GM12873 (cell line): ENCODE results near the gene XAB2.
A peak's percentile ranks its signal among the peaks of the same experiment; 100 is the strongest.

ENCODE experiments used
- TF ChIP-seq, protein P1 (sequence below): IDR thresholded peaks from 2 replicates; pipeline ENCODE4 v1.5.1; 2012; ENCODE audit warnings: low read depth, mild to moderate bottlenecking, moderate library complexity, low read length, control low read depth; ENCODE audit not compliant: insufficient read depth; ENCODE audit errors: missing control alignments

XAB2 gene

DNA sequence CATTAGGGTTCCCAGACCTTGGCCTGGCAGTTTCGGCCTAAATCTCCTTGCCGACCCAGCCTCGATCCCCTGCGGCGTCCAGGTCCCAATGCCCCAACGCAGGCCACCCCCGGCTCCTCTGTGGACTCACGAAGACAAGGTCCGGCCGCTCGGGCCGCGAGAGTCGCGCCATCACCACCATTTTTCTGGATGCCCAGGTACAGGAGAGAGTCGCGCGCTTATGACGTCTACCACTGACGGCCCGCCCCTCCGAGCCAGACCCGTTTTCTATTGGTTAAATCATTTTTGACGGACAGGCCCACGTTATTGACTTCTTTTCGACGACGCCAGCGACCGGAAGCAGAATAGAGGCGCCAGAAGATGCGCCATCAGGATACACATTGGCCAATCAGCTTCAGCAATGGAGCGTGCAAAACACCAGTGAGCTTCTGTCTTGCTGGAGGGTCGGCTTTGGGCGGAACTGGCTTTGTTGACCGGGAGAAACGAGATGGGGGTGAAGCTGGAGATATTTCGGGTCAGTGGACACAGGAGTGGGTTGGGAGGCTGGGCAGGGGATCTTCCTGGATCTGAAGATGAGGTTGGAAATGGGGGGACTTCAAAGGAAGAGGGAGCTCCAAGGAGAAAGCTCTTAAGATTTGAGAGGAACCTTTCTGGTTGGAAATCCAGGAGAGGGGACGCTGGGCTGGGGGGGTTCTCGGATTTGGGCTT, at the start of gene XAB2, which contains the start of gene PET100:
TSS of gene XAB2 (minus strand) at position 199 of the 708 bp plus-strand sequence. CDS start at position 181, 18 bp downstream.
TSS of gene PET100 (plus strand) at position 447 of the 708 bp plus-strand sequence. CDS start at position 488, 41 bp downstream.
- TF ChIP-seq, protein P1, sequence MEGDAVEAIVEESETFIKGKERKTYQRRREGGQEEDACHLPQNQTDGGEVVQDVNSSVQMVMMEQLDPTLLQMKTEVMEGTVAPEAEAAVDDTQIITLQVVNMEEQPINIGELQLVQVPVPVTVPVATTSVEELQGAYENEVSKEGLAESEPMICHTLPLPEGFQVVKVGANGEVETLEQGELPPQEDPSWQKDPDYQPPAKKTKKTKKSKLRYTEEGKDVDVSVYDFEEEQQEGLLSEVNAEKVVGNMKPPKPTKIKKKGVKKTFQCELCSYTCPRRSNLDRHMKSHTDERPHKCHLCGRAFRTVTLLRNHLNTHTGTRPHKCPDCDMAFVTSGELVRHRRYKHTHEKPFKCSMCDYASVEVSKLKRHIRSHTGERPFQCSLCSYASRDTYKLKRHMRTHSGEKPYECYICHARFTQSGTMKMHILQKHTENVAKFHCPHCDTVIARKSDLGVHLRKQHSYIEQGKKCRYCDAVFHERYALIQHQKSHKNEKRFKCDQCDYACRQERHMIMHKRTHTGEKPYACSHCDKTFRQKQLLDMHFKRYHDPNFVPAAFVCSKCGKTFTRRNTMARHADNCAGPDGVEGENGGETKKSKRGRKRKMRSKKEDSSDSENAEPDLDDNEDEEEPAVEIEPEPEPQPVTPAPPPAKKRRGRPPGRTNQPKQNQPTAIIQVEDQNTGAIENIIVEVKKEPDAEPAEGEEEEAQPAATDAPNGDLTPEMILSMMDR = no peak

DNA sequence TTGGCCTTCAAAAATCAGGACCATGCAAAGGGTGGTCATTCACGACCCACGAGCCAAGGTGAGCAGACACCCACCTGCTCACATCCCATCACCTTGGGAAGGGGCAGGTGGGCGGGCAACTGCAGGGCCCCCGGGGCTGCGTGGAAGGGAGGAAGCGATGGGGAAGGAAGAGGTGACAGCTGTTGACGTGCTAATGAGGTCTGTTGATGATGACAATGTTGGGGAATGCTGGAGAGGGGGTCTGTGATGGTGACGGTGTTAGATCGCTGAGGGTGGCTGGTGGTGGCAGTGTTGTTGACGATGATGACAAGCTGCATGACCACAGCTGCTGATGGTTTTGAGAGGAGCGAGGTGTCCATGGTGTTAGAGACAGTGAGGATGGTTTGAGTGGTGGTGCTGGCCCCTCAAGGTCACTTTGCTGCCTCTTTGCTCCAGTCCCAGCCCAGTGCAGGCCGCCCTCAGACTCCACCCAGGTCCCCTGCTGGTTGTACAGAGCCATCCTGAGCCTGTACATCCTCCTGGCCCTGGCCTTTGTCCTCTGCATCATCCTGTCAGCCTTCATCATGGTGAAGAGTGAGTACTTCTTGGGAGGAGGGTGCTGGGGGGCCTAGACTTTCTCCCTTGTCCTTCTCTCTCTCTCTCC, 48.4 kb upstream of the XAB2 start:
- TF ChIP-seq, protein P1 = peak; percentile 31

DNA sequence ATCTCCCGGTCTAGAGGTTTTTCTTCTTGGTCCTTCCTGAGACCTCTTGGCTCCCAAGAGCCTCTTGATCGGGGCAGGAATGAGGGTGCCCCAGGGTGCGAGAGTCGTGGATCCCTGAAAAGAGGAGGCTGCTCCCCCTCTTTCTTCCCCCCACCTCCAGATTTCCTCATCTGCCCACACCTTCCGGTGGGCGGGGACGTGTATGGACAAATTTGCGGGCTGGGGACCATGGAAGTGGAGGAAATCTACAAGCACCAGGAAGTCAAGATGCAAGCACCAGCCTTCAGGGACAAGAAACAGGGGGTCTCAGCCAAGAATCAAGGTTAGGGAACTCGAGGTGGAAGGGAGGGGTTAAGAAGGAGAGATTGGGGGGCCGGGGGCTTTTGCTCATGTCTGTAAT, 47.5 kb upstream of the XAB2 start, which contains the start of gene MCEMP1:
TSS of gene MCEMP1 (plus strand) at position 237 of the 400 bp plus-strand sequence. CDS start at position 268, 31 bp downstream.
- TF ChIP-seq, protein P1 = no peak

DNA sequence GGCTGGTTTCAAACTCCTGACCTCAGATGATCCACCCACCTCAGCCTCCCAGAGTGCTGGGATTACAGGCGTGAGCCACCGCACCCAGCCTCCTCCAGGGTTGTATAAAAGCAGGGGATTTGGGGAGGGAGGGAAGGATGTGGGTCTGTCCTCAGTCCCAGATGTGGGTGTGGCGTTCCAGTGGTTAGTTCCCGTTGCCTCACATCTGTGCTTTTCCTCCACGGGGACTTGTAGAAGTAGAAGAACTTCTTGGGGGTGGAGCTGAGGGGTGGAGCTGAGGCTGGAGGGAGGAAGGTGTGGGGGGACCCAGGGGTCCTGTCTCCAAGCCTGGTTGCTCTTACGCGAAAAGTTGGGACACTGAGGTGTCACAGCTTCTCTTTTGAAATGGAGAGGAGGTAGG, 47.0 kb upstream of the XAB2 start:
- TF ChIP-seq, protein P1 = no peak

DNA sequence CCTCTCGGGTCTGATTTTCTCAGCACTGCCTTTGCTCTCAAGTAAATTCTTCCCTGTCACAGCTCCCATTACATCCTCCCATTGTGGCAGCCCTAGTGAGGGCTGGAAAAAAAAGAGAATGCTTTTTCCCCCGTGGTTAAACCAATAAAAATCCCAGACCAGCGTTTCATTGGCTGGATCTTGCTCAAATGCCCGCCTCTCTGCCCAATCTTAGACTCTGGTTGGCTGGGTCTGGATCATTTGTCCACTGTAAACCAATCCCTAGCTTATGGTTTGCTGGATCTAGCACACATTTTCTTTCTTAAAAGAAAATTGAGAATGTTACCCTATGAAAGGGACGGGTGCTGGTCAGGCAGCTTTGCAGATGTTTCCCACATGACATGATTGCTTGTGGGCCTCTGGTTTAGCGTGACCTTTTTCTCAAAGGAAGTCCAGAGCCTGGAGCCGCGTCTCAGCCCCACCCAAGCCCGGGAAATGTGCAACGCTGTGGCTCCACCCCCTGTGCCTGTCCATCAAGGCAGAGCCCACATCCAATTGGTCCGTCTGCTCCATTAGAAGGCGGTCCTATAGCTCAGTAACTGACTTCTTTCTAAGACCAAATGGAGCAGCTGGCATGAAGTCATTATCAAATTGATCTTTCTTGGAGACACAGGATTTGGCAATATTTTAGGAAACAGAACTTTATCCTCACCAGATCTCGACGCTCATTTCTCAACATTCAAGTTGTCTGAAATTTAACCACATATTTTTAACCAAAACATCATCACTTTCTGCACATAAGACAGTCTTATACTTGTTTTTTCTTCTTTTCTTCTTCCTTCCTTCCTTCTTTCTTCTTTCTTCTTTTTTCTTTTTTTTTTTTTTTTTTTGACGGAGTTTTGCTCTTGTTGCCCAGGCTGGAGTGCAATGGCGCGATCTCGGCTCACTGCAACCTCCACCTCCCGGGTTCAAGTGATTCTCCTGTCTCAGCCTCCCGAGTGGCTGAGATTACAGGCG, 45.0 kb upstream of the XAB2 start:
- TF ChIP-seq, protein P1 = no peak

DNA sequence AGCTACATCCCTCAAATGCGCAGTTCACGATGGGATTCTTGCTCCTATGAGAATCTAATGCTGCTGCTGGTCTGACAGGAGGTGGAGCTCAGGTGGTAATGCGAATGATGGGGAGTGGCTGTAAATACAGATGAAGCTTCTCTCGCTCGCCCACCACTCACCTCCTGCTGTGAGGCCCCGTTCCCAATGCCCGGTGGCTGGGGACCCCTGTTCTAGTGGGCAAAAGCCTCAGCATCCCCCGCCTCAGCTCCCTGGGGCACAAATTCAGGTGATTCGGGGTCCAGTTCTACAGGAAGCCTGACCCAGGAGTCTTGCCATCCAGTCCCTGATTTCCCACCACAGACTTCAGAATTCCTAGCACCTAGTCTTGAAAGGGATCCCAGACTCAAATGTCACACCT, 43.2 kb upstream of the XAB2 start:
- TF ChIP-seq, protein P1 = no peak
